A673 (cell line): ENCODE results near the gene CNNM2. TPM values are rescaled to one million over a fixed set of nuclear protein-coding genes. Genes with fewer than 3 reads are reported as not detected.

Experiments
- BruUV-seq: library from RNA; stranded (reverse); fragments of 400-500 nt; replicated peaks from 2 replicates; lab custom pipeline; 2021; lab: Mats Ljungman, UMichigan
- CTCF ChIA-PET: fragments of 300-600 bp; sonication (Branson Sonifier 250); formaldehyde crosslinking; loops from one replicate; lab custom pipeline; 2022; ENCODE audit warnings: antibody characterized with exemption; lab: Charles Lee
- POLR2A ChIA-PET: fragments of 300-600 bp; sonication (Branson Sonifier 250); formaldehyde crosslinking; loops from one replicate; lab custom pipeline; 2022; ENCODE audit warnings: antibody characterized with exemption; ENCODE audit not compliant: low non-redundant PET; lab: Charles Lee
- DNase-seq: peaks from one replicate; pipeline ENCODE4 v3.0.0-alpha.2; 2015; ENCODE audit warnings: low spot score
- H3K27ac ChIP-seq: fragments of 200-600 bp; sonication (generic); 2 replicates; pipeline ENCODE4 v1.5.1; 2016; ENCODE audit warnings: mixed run types, low read depth, mild to moderate bottlenecking, mixed read lengths, antibody characterized with exemption, low read length; ENCODE audit not compliant: poor library complexity, severe bottlenecking
- H3K27me3 ChIP-seq: fragments of 200-600 bp; sonication (generic); replicated peaks from 2 replicates; pipeline ENCODE4 v1.6.1; 2017; ENCODE audit warnings: mixed run types, low read depth, mild to moderate bottlenecking, mixed read lengths, antibody characterized with exemption, low read length; ENCODE audit not compliant: insufficient read depth, poor library complexity
- H3K36me3 ChIP-seq: fragments of 200-600 bp; sonication (generic); 2 replicates; pipeline ENCODE4 v1.6.1; 2016; ENCODE audit warnings: mixed run types, mild to moderate bottlenecking, mixed read lengths, antibody characterized with exemption, low read length; ENCODE audit not compliant: insufficient read depth, poor library complexity, severe bottlenecking
- H3K4me1 ChIP-seq: fragments of 200-600 bp; sonication (generic); 2 replicates; pipeline ENCODE4 v1.6.1; 2017; ENCODE audit warnings: mixed run types, mild to moderate bottlenecking, mixed read lengths, antibody characterized with exemption, low read length; ENCODE audit not compliant: insufficient read depth, poor library complexity, severe bottlenecking
- H3K4me3 ChIP-seq: fragments of 200-600 bp; sonication (generic); 2 replicates; pipeline ENCODE4 v1.5.1; 2016; ENCODE audit warnings: low read depth, mixed run types, mild to moderate bottlenecking, mixed read lengths, low read length; ENCODE audit not compliant: poor library complexity, severe bottlenecking
- H3K9me3 ChIP-seq: fragments of 200-600 bp; sonication (generic); 2 replicates; pipeline ENCODE4 v1.6.1; 2016; ENCODE audit warnings: mixed run types, low read depth, mild to moderate bottlenecking, mixed read lengths, antibody characterized with exemption, low read length; ENCODE audit not compliant: poor library complexity, severe bottlenecking
- CTCF ChIP-seq: fragments of 300-800, 200-600 bp; sonication (generic); conservative IDR thresholded peaks from 2 replicates; pipeline ENCODE4 v1.5.1; 2017; ENCODE audit warnings: low read depth, mild to moderate bottlenecking, antibody characterized with exemption, low read length, moderate library complexity, mixed read lengths
- EZH2 ChIP-seq: fragments of 200-600 bp; sonication (generic); IDR thresholded peaks from 2 replicates; pipeline ENCODE4 v1.6.1; 2017; ENCODE audit warnings: borderline replicate concordance, low read depth, mild to moderate bottlenecking, mixed read lengths, antibody characterized with exemption, low read length; ENCODE audit not compliant: poor library complexity, severe bottlenecking
- intact Hi-C: fragments of 100-400 bp; cut with micrococcal nuclease; formaldehyde crosslinking; loops from one replicate; pipeline ENCODE4 v1.10.0; 2022; ENCODE audit not compliant: unreplicated experiment
- total RNA-seq: library from RNA; stranded (reverse); gene quantifications from 2 replicates; pipeline ENCODE4 v1.2.3, GENCODE V29; 2021

The CNNM2 gene
- total RNA-seq, 1 experiment from 2014 or later, result 4.8 TPM

GRCh38 chr10:103044942-103045489, 126.9 kb downstream of the CNNM2 start:
- POLR2A ChIA-PET, result no interaction called here
- intact Hi-C loops, result no loop called here
- peak; percentile 50 for DNase-seq
- no TSS peak for BruUV-seq
- no peaks in the 10 kb centered on the region for H3K9me3 ChIP-seq
- CTCF ChIA-PET, result no interaction called here
- no peak for TF ChIP-seq EZH2
- TF ChIP-seq CTCF, result no peak
- H3K4me1 ChIP-seq, result peaks cover 16% of the 10 kb centered on the region
- H3K4me3 ChIP-seq, result no peak overlapping the region
- no peaks in the 10 kb centered on the region for H3K36me3 ChIP-seq
- H3K27ac ChIP-seq, result no peak overlapping the region
- H3K27me3 ChIP-seq, result no peaks in the 10 kb centered on the region

- intact Hi-C loops, result no loop called here
- Histone ChIP-seq H3K4me1 (peaks cover 16% of the 10 kb centered on the region), H3K4me3 (no peak overlapping the region), H3K36me3 (no peaks in the 10 kb centered on the region), H3K27me3 (no peaks in the 10 kb centered on the region), H3K27ac (no peak overlapping the region), H3K9me3 (no peaks in the 10 kb centered on the region)
- no peak for TF ChIP-seq EZH2
- no peak for TF ChIP-seq CTCF
- DNase-seq, result no peak
- ChIA-PET CTCF (no interaction called here), POLR2A (no interaction called here)
- no TSS peak for BruUV-seq
Observed at GRCh38 chr10:103045961-103046360, 127.9 kb downstream of the CNNM2 start.

GRCh38 chr10:103047381-103047780, 129.3 kb downstream of the CNNM2 start:
- no peak for TF ChIP-seq CTCF
- CTCF ChIA-PET, result no interaction called here
- Histone ChIP-seq H3K27me3 (no peaks in the 10 kb centered on the region), H3K4me3 (no peak overlapping the region), H3K4me1 (peaks cover 16% of the 10 kb centered on the region), H3K36me3 (no peaks in the 10 kb centered on the region), H3K9me3 (no peaks in the 10 kb centered on the region), H3K27ac (no peak overlapping the region)
- DNase-seq, result no peak
- POLR2A ChIA-PET, result no interaction called here
- intact Hi-C loops, result no loop called here
- no TSS peak for BruUV-seq
